GM12878 (cell line): Measurements from ENCODE around the gene KRTAP17-1.

ENCODE experiments used
- BCL3 ChIP-seq: IDR thresholded peaks from 2 replicates; pipeline ENCODE4 v1.6.1; 2011; ENCODE audit warnings: borderline replicate concordance, low read depth, mild to moderate bottlenecking, moderate library complexity, low read length; ENCODE audit not compliant: insufficient read depth, poor library complexity, severe bottlenecking
- CTCF ChIP-seq, 3 experiments: IDR thresholded peaks in 2 of 3; conservative IDR thresholded peaks in 1 of 3; 2 replicates each; pipeline ENCODE4 v1.5.1; 2011; ENCODE audit warnings: low read depth in 3 of 3, low read length in 3 of 3, mild to moderate bottlenecking in 3 of 3, control low read depth in 2 of 3, moderate library complexity in 2 of 3, inconsistent platforms in 1 of 3, mixed read lengths in 1 of 3; ENCODE audit not compliant: control insufficient read depth in 2 of 3, insufficient read depth in 1 of 3; ENCODE audit errors: extremely low read depth in 1 of 3
- POLR2A ChIP-seq: IDR thresholded peaks from 2 replicates; pipeline ENCODE4 v1.6.1; 2011; ENCODE audit warnings: low read depth, mild to moderate bottlenecking, low read length
- RAD21 ChIP-seq: IDR thresholded peaks from 2 replicates; pipeline ENCODE4 v1.6.1; 2011; ENCODE audit warnings: mild to moderate bottlenecking, low read depth, low read length, moderate library complexity; ENCODE audit not compliant: insufficient read depth
- TAF1 ChIP-seq: IDR thresholded peaks from 2 replicates; pipeline ENCODE4 v1.6.1; 2011; ENCODE audit warnings: mild to moderate bottlenecking, low read depth, low read length, borderline replicate concordance

- peak; percentile 64 to 80 (median 74) for TF ChIP-seq CTCF (IDR thresholded peaks at IDR 0.05 in 2 of 3, conservative IDR thresholded peaks at IDR 0.05 in 1 of 3; ENCODE audit: control insufficient read depth in 2 of 3, extremely low read depth in 1 of 3, insufficient read depth in 1 of 3, low read depth in 3 of 3, low read length in 3 of 3)
- no peak for TF ChIP-seq TAF1
- no peak for TF ChIP-seq BCL3
- TF ChIP-seq RAD21: peak; percentile 70
- TF ChIP-seq POLR2A: no peak
Measured at GRCh38 chr17:41322094-41322902, 6.8 kb upstream of the KRTAP17-1 start.
